ENCODE measurements around the gene P3H2. TPM values are rescaled to one million over a fixed set of nuclear protein-coding genes. Genes with fewer than 3 reads are reported as not detected.

Gene P3H2
- total RNA-seq, 1 experiment from 2014 or later: 20.9 TPM

DNA sequence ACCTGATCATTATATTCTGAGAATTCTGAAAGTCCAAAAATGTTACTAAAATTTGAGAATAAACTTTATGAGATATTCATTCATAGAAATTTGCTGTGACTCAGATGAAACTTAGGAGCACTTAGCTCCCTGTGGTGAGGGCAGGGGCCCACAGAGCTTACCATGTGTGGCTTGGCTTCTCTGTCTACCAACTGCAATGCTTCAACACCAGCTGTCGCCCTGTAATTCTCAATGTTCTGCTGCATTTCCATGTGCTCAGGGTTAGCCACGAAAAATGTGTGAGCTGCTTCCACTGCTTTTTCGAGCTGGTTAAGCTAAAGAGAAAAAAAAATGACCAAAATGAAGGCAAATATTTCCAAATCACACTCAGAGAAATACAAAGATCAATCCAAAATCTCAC lies 125.6 kb downstream of the P3H2 start:
- no peaks in the 10 kb centered on the region for H3K4me1 ChIP-seq (replicated peaks; ENCODE audit: insufficient read depth)
- H3F3A ChIP-seq (ENCODE audit: insufficient read depth, low read depth): no peaks in the 10 kb centered on the region
- CTCF ChIA-PET: interaction anchor here (0.7 kb wide), 1 partner anchor 78 kb away, joined by 4 read pairs; no protein-coding TSS in a partner anchor
- no peak for DNase-seq
- no peak overlapping the region for H3K4me3 ChIP-seq
- H3K4me2 ChIP-seq: no peak overlapping the region
- BruUV-seq (replicated peaks): no TSS peak
- no peaks in the 10 kb centered on the region for H4K20me1 ChIP-seq (ENCODE audit: insufficient read depth)
- no peak for TF ChIP-seq EZH2 (IDR thresholded peaks at IDR 0.05; ENCODE audit: low read depth)
- TF ChIP-seq, protein P1, sequence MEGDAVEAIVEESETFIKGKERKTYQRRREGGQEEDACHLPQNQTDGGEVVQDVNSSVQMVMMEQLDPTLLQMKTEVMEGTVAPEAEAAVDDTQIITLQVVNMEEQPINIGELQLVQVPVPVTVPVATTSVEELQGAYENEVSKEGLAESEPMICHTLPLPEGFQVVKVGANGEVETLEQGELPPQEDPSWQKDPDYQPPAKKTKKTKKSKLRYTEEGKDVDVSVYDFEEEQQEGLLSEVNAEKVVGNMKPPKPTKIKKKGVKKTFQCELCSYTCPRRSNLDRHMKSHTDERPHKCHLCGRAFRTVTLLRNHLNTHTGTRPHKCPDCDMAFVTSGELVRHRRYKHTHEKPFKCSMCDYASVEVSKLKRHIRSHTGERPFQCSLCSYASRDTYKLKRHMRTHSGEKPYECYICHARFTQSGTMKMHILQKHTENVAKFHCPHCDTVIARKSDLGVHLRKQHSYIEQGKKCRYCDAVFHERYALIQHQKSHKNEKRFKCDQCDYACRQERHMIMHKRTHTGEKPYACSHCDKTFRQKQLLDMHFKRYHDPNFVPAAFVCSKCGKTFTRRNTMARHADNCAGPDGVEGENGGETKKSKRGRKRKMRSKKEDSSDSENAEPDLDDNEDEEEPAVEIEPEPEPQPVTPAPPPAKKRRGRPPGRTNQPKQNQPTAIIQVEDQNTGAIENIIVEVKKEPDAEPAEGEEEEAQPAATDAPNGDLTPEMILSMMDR (conservative IDR thresholded peaks at IDR 0.05): no peak
- H3K79me2 ChIP-seq (ENCODE audit: low read depth): no peaks in the 10 kb centered on the region
- H2AFZ ChIP-seq: no peak overlapping the region
- intact Hi-C loops (cut with micrococcal nuclease; ENCODE audit: unreplicated experiment): no loop called here
- POLR2A ChIA-PET (ENCODE audit: unreplicated experiment): interaction anchor here (0.5 to 0.6 kb wide), 2 partner anchors 12 to 147 kb away, joined by 3 read pairs; no protein-coding TSS in a partner anchor
- no peaks in the 10 kb centered on the region; the same call in 1 of the 2 replicates for H3K9me3 ChIP-seq (ENCODE audit: insufficient read depth, low read depth)
- H3K36me3 ChIP-seq (ENCODE audit: low read depth): no peaks in the 10 kb centered on the region
- no peak overlapping the region for H3K27ac ChIP-seq
- H3K27me3 ChIP-seq (ENCODE audit: insufficient read depth, low read depth): no peaks in the 10 kb centered on the region
- no peaks in the 10 kb centered on the region for H3K9me2 ChIP-seq (ENCODE audit: insufficient read depth)

DNA sequence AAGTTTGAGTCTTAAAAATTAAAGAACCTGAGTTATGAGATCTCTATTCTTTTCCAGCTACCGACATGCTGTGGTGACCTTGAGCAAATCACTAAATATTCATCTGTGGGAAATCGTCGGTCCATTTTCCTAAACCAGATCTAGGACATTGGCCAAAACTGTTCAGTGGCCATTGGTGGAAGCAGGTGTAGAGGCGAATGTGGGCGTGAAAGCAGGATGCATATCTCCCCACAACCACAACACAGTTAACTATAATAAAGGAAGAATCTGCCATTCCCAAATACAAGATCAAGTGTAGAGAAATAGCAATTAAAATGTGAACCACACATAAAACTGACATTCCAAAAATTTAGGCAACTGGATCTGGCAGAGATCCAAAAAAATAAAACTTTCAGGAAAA lies 129.9 kb downstream of the P3H2 start:
- H3K36me3 ChIP-seq (ENCODE audit: low read depth): no peaks in the 10 kb centered on the region

DNA sequence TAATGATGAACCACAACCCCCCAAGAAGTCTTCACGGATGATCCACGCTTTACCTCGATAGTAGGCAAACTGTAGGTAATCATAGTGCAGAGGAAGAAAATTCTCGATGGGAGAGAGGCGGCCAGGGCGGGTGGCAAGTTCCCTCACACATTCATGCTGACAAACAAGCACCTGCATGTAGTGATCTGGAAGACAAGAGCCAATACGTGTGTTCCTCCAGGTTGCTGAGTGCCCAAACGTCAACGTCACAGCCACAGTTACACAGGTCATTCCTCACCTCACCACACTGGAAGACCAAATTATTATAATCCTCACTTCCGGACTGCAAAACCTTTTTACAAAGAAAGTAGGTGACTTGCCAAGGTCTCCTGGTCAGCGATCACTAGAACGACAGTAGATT lies 131.8 kb downstream of the P3H2 start:
- no peak for DNase-seq
- no TSS peak for BruUV-seq (replicated peaks)
- Histone ChIP-seq H3K4me3 (no peak overlapping the region), H2AFZ (no peak overlapping the region), H3K4me1 (replicated peaks; ENCODE audit: insufficient read depth) (no peaks in the 10 kb centered on the region), H3F3A (ENCODE audit: insufficient read depth, low read depth) (no peaks in the 10 kb centered on the region), H3K27me3 (ENCODE audit: insufficient read depth, low read depth) (no peaks in the 10 kb centered on the region), H3K79me2 (ENCODE audit: low read depth) (no peaks in the 10 kb centered on the region), H4K20me1 (ENCODE audit: insufficient read depth) (no peaks in the 10 kb centered on the region), H3K36me3 (ENCODE audit: low read depth) (no peaks in the 10 kb centered on the region), H3K4me2 (no peak overlapping the region), H3K9me3 (ENCODE audit: insufficient read depth, low read depth) (peaks cover 4% of the 10 kb centered on the region; the same call in 1 of the 2 replicates), H3K9me2 (ENCODE audit: insufficient read depth) (no peaks in the 10 kb centered on the region), H3K27ac (no peak overlapping the region)
- intact Hi-C loops (cut with micrococcal nuclease; ENCODE audit: unreplicated experiment): no loop called here
- CTCF ChIA-PET: no interaction called here
- POLR2A ChIA-PET (ENCODE audit: unreplicated experiment): no interaction called here
- TF ChIP-seq EZH2 (IDR thresholded peaks at IDR 0.05; ENCODE audit: low read depth): no peak
- TF ChIP-seq, protein P1 (conservative IDR thresholded peaks at IDR 0.05): no peak

More for the DNA sequence above, 129.9 kb downstream of the P3H2 start:
- Histone ChIP-seq H3K4me3 (no peak overlapping the region), H3K27ac (no peak overlapping the region), H4K20me1 (ENCODE audit: insufficient read depth) (no peaks in the 10 kb centered on the region), H3K4me1 (replicated peaks; ENCODE audit: insufficient read depth) (no peaks in the 10 kb centered on the region), H2AFZ (no peak overlapping the region), H3K79me2 (ENCODE audit: low read depth) (no peaks in the 10 kb centered on the region), H3K9me3 (ENCODE audit: insufficient read depth, low read depth) (peaks cover 2% of the 10 kb centered on the region; the same call in 1 of the 2 replicates), H3K27me3 (ENCODE audit: insufficient read depth, low read depth) (no peaks in the 10 kb centered on the region), H3F3A (ENCODE audit: insufficient read depth, low read depth) (no peaks in the 10 kb centered on the region), H3K4me2 (no peak overlapping the region), H3K9me2 (ENCODE audit: insufficient read depth) (no peaks in the 10 kb centered on the region)
- TF ChIP-seq, protein P1 (conservative IDR thresholded peaks at IDR 0.05): no peak
- no peak for TF ChIP-seq EZH2 (IDR thresholded peaks at IDR 0.05; ENCODE audit: low read depth)
- intact Hi-C loops (cut with micrococcal nuclease; ENCODE audit: unreplicated experiment): no loop called here
- DNase-seq: no peak
- ChIA-PET POLR2A (ENCODE audit: unreplicated experiment) (no interaction called here), CTCF (no interaction called here)
- BruUV-seq (replicated peaks): no TSS peak
